BLaER1 (cell line): Measurements from ENCODE around the gene SLC27A1.
"Not testable (repeated sequence)": the region's sequence is repeated elsewhere in the genome, so short reads cannot be mapped to it uniquely, and the experiment has no call there.

Experiments
- H3K27ac ChIP-seq: shearing (Covaris generic); formaldehyde crosslinking; 2 replicates; pipeline ENCODE4 v1.8.1; 2022
- H3K27me3 ChIP-seq: shearing (Covaris generic); formaldehyde crosslinking; 2 replicates; pipeline ENCODE4 v1.8.1; 2022
- H3K36me3 ChIP-seq: shearing (Covaris generic); formaldehyde crosslinking; 2 replicates; pipeline ENCODE4 v1.8.1; 2022
- H3K4me1 ChIP-seq: shearing (Covaris generic); formaldehyde crosslinking; 2 replicates; pipeline ENCODE4 v1.8.1; 2022
- H3K4me2 ChIP-seq: shearing (Covaris generic); formaldehyde crosslinking; 2 replicates; pipeline ENCODE4 v1.8.1; 2022
- H3K4me3 ChIP-seq: shearing (Covaris generic); formaldehyde crosslinking; 2 replicates; pipeline ENCODE4 v1.8.1; 2022
- H3K9ac ChIP-seq: shearing (Covaris generic); formaldehyde crosslinking; 2 replicates; pipeline ENCODE4 v1.8.1; 2022
- H3K9me3 ChIP-seq: shearing (Covaris generic); formaldehyde crosslinking; 2 replicates; pipeline ENCODE4 v1.8.1; 2022
- H4K20me1 ChIP-seq: shearing (Covaris generic); formaldehyde crosslinking; 2 replicates; pipeline ENCODE4 v1.8.1; 2022
- Cebpa-rat ChIP-seq: shearing (Covaris generic); IDR thresholded peaks from 2 replicates; pipeline ENCODE4 v1.8.1; 2022

Gene SLC27A1

GRCh38 chr19:17510220-17510993, 40.1 kb downstream of the SLC27A1 start:
- Histone ChIP-seq H3K9ac (peak overlapping the region; percentile 98), H3K4me3 (peak overlapping the region; percentile 89), H3K36me3 (peaks cover 28% of the 10 kb centered on the region), H3K4me1 (peaks cover 76% of the 10 kb centered on the region), H3K27me3 (no peaks in the 10 kb centered on the region), H3K27ac (peak overlapping the region; percentile 99), H4K20me1 (peaks cover 15% of the 10 kb centered on the region; the same call in 1 of the 2 replicates), H3K4me2 (peak overlapping the region; percentile 92), H3K9me3 (no peaks in the 10 kb centered on the region)
- no peak for TF ChIP-seq Cebpa-rat

- H3K4me2 ChIP-seq, result peak overlapping the region; percentile 92
- peak overlapping the region; percentile 99 for H3K27ac ChIP-seq
- peak overlapping the region; percentile 89 for H3K4me3 ChIP-seq
Measured at GRCh38 chr19:17511724-17512573, 41.6 kb downstream of the SLC27A1 start.

GRCh38 chr19:17512574-17512939, 42.2 kb downstream of the SLC27A1 start:
- H3K27ac ChIP-seq, result peak overlapping the region; percentile 99
- no peaks in the 10 kb centered on the region for H3K27me3 ChIP-seq

More at GRCh38 chr19:17511724-17512573, 41.6 kb downstream of the SLC27A1 start:
- Histone ChIP-seq H3K4me1 (peaks cover 72% of the 10 kb centered on the region), H3K9me3 (peaks cover 10% of the 10 kb centered on the region), H4K20me1 (peaks cover 9% of the 10 kb centered on the region; the same call in 1 of the 2 replicates), H3K36me3 (peaks cover 36% of the 10 kb centered on the region), H3K9ac (peak overlapping the region; percentile 98), H3K27me3 (no peaks in the 10 kb centered on the region)
- no peak for TF ChIP-seq Cebpa-rat

GRCh38 chr19:17515408-17516149, 45.3 kb downstream of the SLC27A1 start:
- Histone ChIP-seq H3K27ac (peak overlapping the region; percentile 52), H3K9ac (no peak overlapping the region; the same call in 1 of the 2 replicates), H4K20me1 (no peaks in the 10 kb centered on the region), H3K4me1 (peaks cover 53% of the 10 kb centered on the region), H3K9me3 (peaks cover 27% of the 10 kb centered on the region), H3K27me3 (no peaks in the 10 kb centered on the region), H3K4me3 (no peak overlapping the region), H3K4me2 (peak overlapping the region; percentile 26; the same call in 1 of the 2 replicates), H3K36me3 (peaks cover 50% of the 10 kb centered on the region)
- TF ChIP-seq Cebpa-rat, result no peak

More at GRCh38 chr19:17512574-17512939, 42.2 kb downstream of the SLC27A1 start:
- TF ChIP-seq Cebpa-rat, result no peak
- H3K4me2 ChIP-seq, result peak overlapping the region; percentile 92
- peak overlapping the region; percentile 89 for H3K4me3 ChIP-seq
- H3K9ac ChIP-seq, result peak overlapping the region; percentile 98
- H3K36me3 ChIP-seq, result peaks cover 42% of the 10 kb centered on the region
- H3K9me3 ChIP-seq, result peaks cover 16% of the 10 kb centered on the region
- peaks cover 9% of the 10 kb centered on the region; the same call in 1 of the 2 replicates for H4K20me1 ChIP-seq
- peaks cover 70% of the 10 kb centered on the region for H3K4me1 ChIP-seq

- Histone ChIP-seq H3K4me3 (peak overlapping the region; percentile 23; the same call in 1 of the 2 replicates), H3K4me2 (no peak overlapping the region), H3K9me3 (peaks cover 27% of the 10 kb centered on the region), H3K27me3 (no peaks in the 10 kb centered on the region), H3K4me1 (peaks cover 70% of the 10 kb centered on the region), H3K36me3 (peaks cover 62% of the 10 kb centered on the region), H3K9ac (no peak overlapping the region), H4K20me1 (no peaks in the 10 kb centered on the region), H3K27ac (no peak overlapping the region)
- TF ChIP-seq Cebpa-rat, result no peak
Measured at GRCh38 chr19:17517898-17518297, 47.6 kb downstream of the SLC27A1 start.

GRCh38 chr19:17518654-17519053, 48.3 kb downstream of the SLC27A1 start:
- H3K27ac ChIP-seq, H4K20me1 ChIP-seq, H3K4me2 ChIP-seq, H3K9ac ChIP-seq, H3K27me3 ChIP-seq, H3K4me3 ChIP-seq: not testable (repeated sequence)
- Histone ChIP-seq H3K36me3 (peaks cover 62% of the 10 kb centered on the region), H3K9me3 (peaks cover 27% of the 10 kb centered on the region), H3K4me1 (peaks cover 67% of the 10 kb centered on the region)

- Histone ChIP-seq H3K4me3 (no peak overlapping the region), H4K20me1 (no peaks in the 10 kb centered on the region), H3K36me3 (peaks cover 62% of the 10 kb centered on the region), H3K27ac (peak overlapping the region; percentile 99), H3K9me3 (peaks cover 27% of the 10 kb centered on the region), H3K4me2 (peak overlapping the region; percentile 7; the same call in 1 of the 2 replicates), H3K4me1 (peaks cover 67% of the 10 kb centered on the region), H3K9ac (no peak overlapping the region), H3K27me3 (no peaks in the 10 kb centered on the region)
- TF ChIP-seq Cebpa-rat, result no peak
Measured at GRCh38 chr19:17519967-17520366, 49.6 kb downstream of the SLC27A1 start.

GRCh38 chr19:17520865-17521264, 50.5 kb downstream of the SLC27A1 start:
- Histone ChIP-seq H3K4me3 (no peak overlapping the region), H3K27ac (peak overlapping the region; percentile 99), H3K36me3 (peaks cover 54% of the 10 kb centered on the region), H4K20me1 (no peaks in the 10 kb centered on the region), H3K4me2 (peak overlapping the region; percentile 20), H3K4me1 (peaks cover 67% of the 10 kb centered on the region), H3K27me3 (no peaks in the 10 kb centered on the region), H3K9me3 (peaks cover 27% of the 10 kb centered on the region), H3K9ac (peak overlapping the region; percentile 32; the same call in 1 of the 2 replicates)
- no peak for TF ChIP-seq Cebpa-rat
